ENCODE results near the gene LNPEP. TPM values are rescaled to one million over a fixed set of nuclear protein-coding genes. Genes with fewer than 3 reads are reported as not detected.

The LNPEP gene
- total and polyA plus RNA-seq, 4 donors, result 1.9 to 19.7 (median 9.5) TPM

DNA sequence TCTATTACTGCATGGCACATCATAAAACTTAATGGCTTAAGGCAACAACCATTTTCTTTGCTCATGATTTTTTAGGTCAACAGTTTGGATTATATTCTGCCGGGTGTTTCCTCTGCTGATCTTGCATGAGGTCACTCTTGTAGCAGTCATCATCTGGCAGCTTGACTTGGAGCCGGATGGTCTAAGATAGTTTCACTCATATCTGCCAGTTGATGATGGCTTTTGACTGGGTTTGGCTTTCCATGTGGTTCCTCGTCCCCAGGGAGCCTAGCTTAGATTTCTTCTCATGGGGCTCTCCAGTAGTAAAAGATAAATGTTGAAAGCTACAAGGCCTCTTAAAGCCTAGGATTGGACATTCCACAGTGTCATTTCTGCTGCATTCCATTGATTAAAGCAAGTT lies 27.4 kb downstream of the LNPEP start:
- DNase-seq (ENCODE audit: low spot score), result no peak
- Histone ChIP-seq H3K27me3 (ENCODE audit: control insufficient read depth in 4 of 4, insufficient read depth in 4 of 4, low read length in 3 of 4) (no peaks in the 10 kb centered on the region), H3K9ac (ENCODE audit: low read depth in 1 of 2, low read length in 2 of 2) (no peak overlapping the region), H3K36me3 (ENCODE audit: control insufficient read depth in 4 of 4, insufficient read depth in 3 of 4, low read depth in 1 of 4, low read length in 3 of 4) (no peaks in the 10 kb centered on the region), H3K27ac (ENCODE audit: low read depth in 1 of 2, low read length in 2 of 2) (no peak overlapping the region), H3K4me3 (ENCODE audit: low read depth in 1 of 3, low read length in 3 of 3) (no peak overlapping the region), H3K9me3 (ENCODE audit: control insufficient read depth in 4 of 4, low read length in 3 of 4) (no peaks in the 10 kb centered on the region), H3K4me1 (ENCODE audit: control insufficient read depth in 4 of 4, insufficient read depth in 4 of 4, low read length in 3 of 4) (peaks cover 0 to 4% (median 2%) of the 10 kb centered on the region in 4 donors)
- TF ChIP-seq FOXA1 (IDR thresholded peaks at IDR 0.05), result no peak
- TF ChIP-seq, protein P1, sequence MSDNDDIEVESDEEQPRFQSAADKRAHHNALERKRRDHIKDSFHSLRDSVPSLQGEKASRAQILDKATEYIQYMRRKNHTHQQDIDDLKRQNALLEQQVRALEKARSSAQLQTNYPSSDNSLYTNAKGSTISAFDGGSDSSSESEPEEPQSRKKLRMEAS (IDR thresholded peaks at IDR 0.05), result no peak
- no peak for TF ChIP-seq EGR1 (IDR thresholded peaks at IDR 0.05; ENCODE audit: low read depth in 2 of 2)
- TF ChIP-seq, protein P2, sequence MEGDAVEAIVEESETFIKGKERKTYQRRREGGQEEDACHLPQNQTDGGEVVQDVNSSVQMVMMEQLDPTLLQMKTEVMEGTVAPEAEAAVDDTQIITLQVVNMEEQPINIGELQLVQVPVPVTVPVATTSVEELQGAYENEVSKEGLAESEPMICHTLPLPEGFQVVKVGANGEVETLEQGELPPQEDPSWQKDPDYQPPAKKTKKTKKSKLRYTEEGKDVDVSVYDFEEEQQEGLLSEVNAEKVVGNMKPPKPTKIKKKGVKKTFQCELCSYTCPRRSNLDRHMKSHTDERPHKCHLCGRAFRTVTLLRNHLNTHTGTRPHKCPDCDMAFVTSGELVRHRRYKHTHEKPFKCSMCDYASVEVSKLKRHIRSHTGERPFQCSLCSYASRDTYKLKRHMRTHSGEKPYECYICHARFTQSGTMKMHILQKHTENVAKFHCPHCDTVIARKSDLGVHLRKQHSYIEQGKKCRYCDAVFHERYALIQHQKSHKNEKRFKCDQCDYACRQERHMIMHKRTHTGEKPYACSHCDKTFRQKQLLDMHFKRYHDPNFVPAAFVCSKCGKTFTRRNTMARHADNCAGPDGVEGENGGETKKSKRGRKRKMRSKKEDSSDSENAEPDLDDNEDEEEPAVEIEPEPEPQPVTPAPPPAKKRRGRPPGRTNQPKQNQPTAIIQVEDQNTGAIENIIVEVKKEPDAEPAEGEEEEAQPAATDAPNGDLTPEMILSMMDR (IDR thresholded peaks at IDR 0.05; ENCODE audit: low read depth, low read length, missing input control), result no peak
- no peak for TF ChIP-seq YY1 (IDR thresholded peaks at IDR 0.05)
- TF ChIP-seq RAD21 (IDR thresholded peaks at IDR 0.05), result no peak
- TF ChIP-seq FOXA2 (IDR thresholded peaks at IDR 0.05), result no peak
- no peak for TF ChIP-seq HNF4G (IDR thresholded peaks at IDR 0.05)
- no peak for TF ChIP-seq NR2F2 (IDR thresholded peaks at IDR 0.05)
- TF ChIP-seq HNF4A (conservative IDR thresholded peaks at IDR 0.05), result no peak
- TF ChIP-seq GABPA (IDR thresholded peaks at IDR 0.05 in 1 of 2, conservative IDR thresholded peaks at IDR 0.05 in 1 of 2), result no peak
- TF ChIP-seq RXRA (IDR thresholded peaks at IDR 0.05), result no peak
- TF ChIP-seq, protein P3, sequence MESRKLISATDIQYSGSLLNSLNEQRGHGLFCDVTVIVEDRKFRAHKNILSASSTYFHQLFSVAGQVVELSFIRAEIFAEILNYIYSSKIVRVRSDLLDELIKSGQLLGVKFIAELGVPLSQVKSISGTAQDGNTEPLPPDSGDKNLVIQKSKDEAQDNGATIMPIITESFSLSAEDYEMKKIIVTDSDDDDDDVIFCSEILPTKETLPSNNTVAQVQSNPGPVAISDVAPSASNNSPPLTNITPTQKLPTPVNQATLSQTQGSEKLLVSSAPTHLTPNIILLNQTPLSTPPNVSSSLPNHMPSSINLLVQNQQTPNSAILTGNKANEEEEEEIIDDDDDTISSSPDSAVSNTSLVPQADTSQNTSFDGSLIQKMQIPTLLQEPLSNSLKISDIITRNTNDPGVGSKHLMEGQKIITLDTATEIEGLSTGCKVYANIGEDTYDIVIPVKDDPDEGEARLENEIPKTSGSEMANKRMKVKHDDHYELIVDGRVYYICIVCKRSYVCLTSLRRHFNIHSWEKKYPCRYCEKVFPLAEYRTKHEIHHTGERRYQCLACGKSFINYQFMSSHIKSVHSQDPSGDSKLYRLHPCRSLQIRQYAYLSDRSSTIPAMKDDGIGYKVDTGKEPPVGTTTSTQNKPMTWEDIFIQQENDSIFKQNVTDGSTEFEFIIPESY (IDR thresholded peaks at IDR 0.05), result no peak
- TF ChIP-seq SP1 (IDR thresholded peaks at IDR 0.05), result no peak
- no peak for TF ChIP-seq JUND (IDR thresholded peaks at IDR 0.05)
- no peak for TF ChIP-seq TAF1 (conservative IDR thresholded peaks at IDR 0.05)
- no peak for TF ChIP-seq REST (IDR thresholded peaks at IDR 0.05)
- WGBS, result 58% methylated on average over 3 of the region's 3 CpGs

- WGBS, result 91% methylated on average over 4 of the region's 4 CpGs
- H3K4me1 ChIP-seq (ENCODE audit: control insufficient read depth in 4 of 4, insufficient read depth in 4 of 4, low read length in 3 of 4), result peaks cover 0 to 5% (median 2%) of the 10 kb centered on the region in 4 donors
- TF ChIP-seq TAF1 (conservative IDR thresholded peaks at IDR 0.05) (no peak), REST (IDR thresholded peaks at IDR 0.05) (no peak), GABPA (IDR thresholded peaks at IDR 0.05 in 1 of 2, conservative IDR thresholded peaks at IDR 0.05 in 1 of 2) (no peak)
- TF ChIP-seq, protein P3 (IDR thresholded peaks at IDR 0.05), result no peak
- TF ChIP-seq, protein P2 (IDR thresholded peaks at IDR 0.05; ENCODE audit: low read depth, low read length, missing input control), result no peak
Observed at GRCh38 chr5:96966801-96967200, 30.9 kb downstream of the LNPEP start.

More at GRCh38 chr5:96966801-96967200, 30.9 kb downstream of the LNPEP start:
- H3K27me3 ChIP-seq (ENCODE audit: control insufficient read depth in 4 of 4, insufficient read depth in 4 of 4, low read length in 3 of 4), result no peaks in the 10 kb centered on the region
- H3K27ac ChIP-seq (ENCODE audit: low read depth in 1 of 2, low read length in 2 of 2), result no peak overlapping the region
- H3K36me3 ChIP-seq (ENCODE audit: control insufficient read depth in 4 of 4, insufficient read depth in 3 of 4, low read depth in 1 of 4, low read length in 3 of 4), result no peaks in the 10 kb centered on the region
- H3K9me3 ChIP-seq (ENCODE audit: control insufficient read depth in 4 of 4, low read length in 3 of 4), result no peaks in the 10 kb centered on the region
- DNase-seq (ENCODE audit: low spot score), result no peak
- H3K4me3 ChIP-seq (ENCODE audit: low read depth in 1 of 3, low read length in 3 of 3), result no peak overlapping the region
- H3K9ac ChIP-seq (ENCODE audit: low read depth in 1 of 2, low read length in 2 of 2), result no peak overlapping the region

All from liver (tissue), 9 donors.